Anterior cingulate cortex (tissue), 58 donors: ENCODE measurements around the gene SKAP2.

ENCODE experiments used
- DNase-seq, 58 donors: peaks; one replicate each; lab custom pipeline; 2025; lab: John Stamatoyannopoulos, UW

Gene SKAP2

GRCh38 chr7:26670841-26671240, 193.5 kb downstream of the SKAP2 start:
- no peak for DNase-seq

GRCh38 chr7:26670290-26670689, 194.1 kb downstream of the SKAP2 start:
- no peak for DNase-seq

GRCh38 chr7:26668821-26669220, 195.6 kb downstream of the SKAP2 start:
- no peak for DNase-seq

GRCh38 chr7:26667514-26668133, 196.8 kb downstream of the SKAP2 start:
- DNase-seq, result peak in 52 of 58 donors; percentile 19 to 95 (median 70)

- no peak for DNase-seq
These were observed 199.5 kb downstream of the SKAP2 start for GRCh38 chr7:26664735-26665416.

GRCh38 chr7:26664274-26664673, 200.1 kb downstream of the SKAP2 start:
- no peak for DNase-seq

- DNase-seq, result no peak
These were observed 200.5 kb downstream of the SKAP2 start for GRCh38 chr7:26663874-26664273.

- no peak for DNase-seq
These were observed 201.7 kb downstream of the SKAP2 start for GRCh38 chr7:26662646-26663045.

GRCh38 chr7:26659121-26659520, 205.3 kb downstream of the SKAP2 start:
- no peak for DNase-seq

- DNase-seq, result peak in 13 of 58 donors; percentile 1 to 33 (median 15)
These were observed 205.9 kb downstream of the SKAP2 start for GRCh38 chr7:26658389-26659084.

- DNase-seq, result peak in 7 of 58 donors; percentile 1 to 42 (median 20)
These were observed 206.6 kb downstream of the SKAP2 start for GRCh38 chr7:26657686-26658388.

- DNase-seq, result peak in 3 of 58 donors; percentile 10 to 16 (median 15)
These were observed 207.2 kb downstream of the SKAP2 start for GRCh38 chr7:26657206-26657641.

GRCh38 chr7:26656735-26657134, 207.7 kb downstream of the SKAP2 start:
- no peak for DNase-seq

- DNase-seq, result no peak
These were observed 208.6 kb downstream of the SKAP2 start for GRCh38 chr7:26655781-26656180.

- peak in 1 of 58 donors; percentile 30 for DNase-seq
These were observed 210.7 kb downstream of the SKAP2 start for GRCh38 chr7:26653430-26654399.

GRCh38 chr7:26652401-26653100, 211.8 kb downstream of the SKAP2 start:
- DNase-seq, result no peak

GRCh38 chr7:26650103-26650502, 214.3 kb downstream of the SKAP2 start:
- DNase-seq, result no peak

GRCh38 chr7:26649388-26649787, 215.0 kb downstream of the SKAP2 start:
- DNase-seq, result no peak

- DNase-seq, result no peak
These were observed 215.8 kb downstream of the SKAP2 start for GRCh38 chr7:26648554-26648953.
